ENCODE results near the gene WNT9A. TPM values are rescaled to one million over a fixed set of nuclear protein-coding genes. Genes with fewer than 3 reads are reported as not detected.

The WNT9A gene
- polyA plus RNA-seq, 3 donors, result 1.2 to 1.9 (median 1.7) TPM

- DNase-seq (ENCODE audit: extremely low read depth in 1 of 11, low read depth in 9 of 11, low spot score in 4 of 11), result no peak
These were observed 53.6 kb downstream of the WNT9A start for GRCh38 chr1:227893949-227894721.

GRCh38 chr1:227893300-227893948, 54.3 kb downstream of the WNT9A start:
- no peak for DNase-seq (ENCODE audit: extremely low read depth in 1 of 11, low read depth in 9 of 11, low spot score in 4 of 11)

GRCh38 chr1:227892489-227893299, 55.0 kb downstream of the WNT9A start:
- no peak for DNase-seq (ENCODE audit: extremely low read depth in 1 of 11, low read depth in 9 of 11, low spot score in 4 of 11)

- DNase-seq (ENCODE audit: extremely low read depth in 1 of 11, low read depth in 9 of 11, low spot score in 4 of 11), result no peak
These were observed 55.7 kb downstream of the WNT9A start for GRCh38 chr1:227891955-227892488.

GRCh38 chr1:227891223-227891954, 56.3 kb downstream of the WNT9A start:
- no peak for DNase-seq (ENCODE audit: extremely low read depth in 1 of 11, low read depth in 9 of 11, low spot score in 4 of 11)

GRCh38 chr1:227890451-227891222, 57.1 kb downstream of the WNT9A start:
- DNase-seq (ENCODE audit: extremely low read depth in 1 of 11, low read depth in 9 of 11, low spot score in 4 of 11), result no peak

GRCh38 chr1:227889863-227890405, 57.8 kb downstream of the WNT9A start:
- no peak for DNase-seq (ENCODE audit: extremely low read depth in 1 of 11, low read depth in 9 of 11, low spot score in 4 of 11)

GRCh38 chr1:227889047-227889862, 58.5 kb downstream of the WNT9A start:
- DNase-seq (ENCODE audit: extremely low read depth in 1 of 11, low read depth in 9 of 11, low spot score in 4 of 11), result no peak

- no peak for DNase-seq (ENCODE audit: extremely low read depth in 1 of 11, low read depth in 9 of 11, low spot score in 4 of 11)
These were observed 59.2 kb downstream of the WNT9A start for GRCh38 chr1:227888404-227889046.

- DNase-seq (ENCODE audit: extremely low read depth in 1 of 11, low read depth in 9 of 11, low spot score in 4 of 11), result peak in 8 of 11 donors; percentile 50 to 73 (median 68)
These were observed 59.9 kb downstream of the WNT9A start for GRCh38 chr1:227887697-227888403.

- peak in 10 of 11 donors; percentile 39 to 78 (median 68) for DNase-seq (ENCODE audit: extremely low read depth in 1 of 11, low read depth in 9 of 11, low spot score in 4 of 11)
These were observed 60.6 kb downstream of the WNT9A start for GRCh38 chr1:227886993-227887696.

- no peak for DNase-seq (ENCODE audit: extremely low read depth in 1 of 11, low read depth in 9 of 11, low spot score in 4 of 11)
These were observed 61.2 kb downstream of the WNT9A start for GRCh38 chr1:227886503-227886961.

- DNase-seq (ENCODE audit: extremely low read depth in 1 of 11, low read depth in 9 of 11, low spot score in 4 of 11), result no peak
These were observed 61.9 kb downstream of the WNT9A start for GRCh38 chr1:227885648-227886502.

GRCh38 chr1:227885135-227885647, 62.5 kb downstream of the WNT9A start:
- DNase-seq (ENCODE audit: extremely low read depth in 1 of 11, low read depth in 9 of 11, low spot score in 4 of 11), result no peak
